ENCODE data around the gene DDX54.

The DDX54 gene

GRCh38 chr12:113200021-113200797 is 14.9 kb upstream of the DDX54 start:
- Histone ChIP-seq H3K79me2 (ENCODE audit: control insufficient read depth, insufficient read depth, low read length, unreplicated experiment) (no peaks in the 10 kb centered on the region), H3K36me3 (ENCODE audit: insufficient read depth, low read length) (no peaks in the 10 kb centered on the region), H3K4me3 (ENCODE audit: low read depth, low read length) (no peak overlapping the region), H2AFZ (ENCODE audit: low read length, unreplicated experiment) (no peak overlapping the region), H3K4me1 (ENCODE audit: control insufficient read depth, insufficient read depth, low read length, unreplicated experiment) (peaks cover 2% of the 10 kb centered on the region), H3K27me3 (ENCODE audit: insufficient read depth, low read length) (no peaks in the 10 kb centered on the region), H3K27ac (ENCODE audit: low read depth, low read length) (no peak overlapping the region)

DNA sequence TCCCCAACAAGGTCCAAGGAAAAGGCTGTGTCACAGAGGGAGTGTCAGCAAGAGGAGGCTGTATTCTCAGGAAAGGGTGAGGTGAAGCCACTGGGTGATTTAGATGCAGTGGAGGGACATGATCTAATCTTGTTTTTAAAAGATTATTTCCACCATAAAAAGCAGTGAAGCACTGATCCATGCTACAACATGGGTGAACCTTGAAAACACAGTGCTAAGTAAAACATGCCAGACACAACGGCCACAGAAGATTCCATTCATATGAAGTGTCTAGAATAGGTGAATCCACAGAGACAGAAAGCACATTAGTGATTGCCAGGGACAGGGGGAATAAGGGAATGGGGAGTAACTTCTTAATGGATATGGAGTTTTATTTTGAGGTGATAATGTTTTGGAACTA is 13.0 kb upstream of the DDX54 start:
- no peaks in the 10 kb centered on the region for H3K27me3 ChIP-seq (ENCODE audit: insufficient read depth, low read length)
- peaks cover 18% of the 10 kb centered on the region for H3K4me1 ChIP-seq (ENCODE audit: control insufficient read depth, insufficient read depth, low read length, unreplicated experiment)
- no peak overlapping the region for H3K27ac ChIP-seq (ENCODE audit: low read depth, low read length)
- no peaks in the 10 kb centered on the region for H3K36me3 ChIP-seq (ENCODE audit: insufficient read depth, low read length)
- H2AFZ ChIP-seq (ENCODE audit: low read length, unreplicated experiment): no peak overlapping the region
- H3K79me2 ChIP-seq (ENCODE audit: control insufficient read depth, insufficient read depth, low read length, unreplicated experiment): no peaks in the 10 kb centered on the region
- no peak overlapping the region for H3K4me3 ChIP-seq (ENCODE audit: low read depth, low read length)

GRCh38 chr12:113197518-113198077 is 12.3 kb upstream of the DDX54 start:
- Histone ChIP-seq H3K27me3 (ENCODE audit: insufficient read depth, low read length) (no peaks in the 10 kb centered on the region), H3K36me3 (ENCODE audit: insufficient read depth, low read length) (no peaks in the 10 kb centered on the region), H2AFZ (ENCODE audit: low read length, unreplicated experiment) (no peak overlapping the region), H3K4me3 (ENCODE audit: low read depth, low read length) (no peak overlapping the region), H3K79me2 (ENCODE audit: control insufficient read depth, insufficient read depth, low read length, unreplicated experiment) (no peaks in the 10 kb centered on the region), H3K27ac (ENCODE audit: low read depth, low read length) (no peak overlapping the region), H3K4me1 (ENCODE audit: control insufficient read depth, insufficient read depth, low read length, unreplicated experiment) (peaks cover 24% of the 10 kb centered on the region)

DNA sequence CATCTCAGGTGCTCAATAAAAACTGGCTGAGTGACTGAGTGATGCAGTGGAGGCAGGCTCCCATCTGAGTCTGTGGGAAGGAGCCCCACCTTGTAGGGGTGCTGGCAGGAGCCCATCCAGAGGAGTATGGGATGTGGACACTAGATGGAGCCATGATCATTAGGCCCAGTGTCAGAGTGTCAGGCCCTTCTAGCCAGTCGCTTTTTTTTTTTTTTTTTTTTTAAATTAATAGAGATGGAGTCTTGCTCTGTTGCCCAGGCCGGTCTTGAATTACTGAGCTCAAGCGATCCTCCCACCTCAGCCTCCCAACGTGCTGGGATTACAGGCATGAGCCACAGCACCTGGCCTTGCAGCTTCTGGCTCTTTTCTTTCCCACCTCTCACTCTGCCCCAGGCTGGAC is 11.7 kb upstream of the DDX54 start:
- no peak overlapping the region for H3K27ac ChIP-seq (ENCODE audit: low read depth, low read length)

DNA sequence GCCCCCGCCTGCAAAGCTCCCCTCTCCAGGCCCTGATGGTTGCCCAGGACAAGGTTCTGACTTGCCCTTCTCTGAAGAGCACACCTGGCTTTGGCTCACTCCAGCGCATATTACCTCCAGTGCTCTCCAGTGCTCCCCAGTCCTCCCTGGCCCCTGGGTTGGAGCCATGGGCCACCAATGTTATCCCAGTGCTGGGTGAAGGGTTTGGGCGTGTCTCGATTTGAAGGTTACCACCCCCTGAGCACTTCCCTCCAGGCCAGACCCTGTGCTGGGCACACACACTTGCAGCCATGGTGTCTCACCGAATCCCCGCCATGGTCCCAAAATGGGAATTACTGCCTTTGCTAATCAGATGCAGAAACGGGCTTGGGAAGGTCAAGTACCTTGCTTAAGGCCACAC is 11.3 kb upstream of the DDX54 start:
- Histone ChIP-seq H2AFZ (ENCODE audit: low read length, unreplicated experiment) (no peak overlapping the region), H3K79me2 (ENCODE audit: control insufficient read depth, insufficient read depth, low read length, unreplicated experiment) (no peaks in the 10 kb centered on the region), H3K27me3 (ENCODE audit: insufficient read depth, low read length) (no peaks in the 10 kb centered on the region), H3K27ac (ENCODE audit: low read depth, low read length) (0 out of 2 replicates have a peak overlapping the region, but pooled peaks have one; percentile 9), H3K4me3 (ENCODE audit: low read depth, low read length) (no peak overlapping the region), H3K4me1 (ENCODE audit: control insufficient read depth, insufficient read depth, low read length, unreplicated experiment) (peaks cover 25% of the 10 kb centered on the region), H3K36me3 (ENCODE audit: insufficient read depth, low read length) (peaks cover 1% of the 10 kb centered on the region; the same call in 1 of the 2 replicates)

More for the DNA sequence above, 11.7 kb upstream of the DDX54 start:
- Histone ChIP-seq H3K27me3 (ENCODE audit: insufficient read depth, low read length) (no peaks in the 10 kb centered on the region), H3K4me1 (ENCODE audit: control insufficient read depth, insufficient read depth, low read length, unreplicated experiment) (peaks cover 25% of the 10 kb centered on the region), H3K36me3 (ENCODE audit: insufficient read depth, low read length) (no peaks in the 10 kb centered on the region), H3K79me2 (ENCODE audit: control insufficient read depth, insufficient read depth, low read length, unreplicated experiment) (no peaks in the 10 kb centered on the region), H3K4me3 (ENCODE audit: low read depth, low read length) (no peak overlapping the region), H2AFZ (ENCODE audit: low read length, unreplicated experiment) (no peak overlapping the region)

DNA sequence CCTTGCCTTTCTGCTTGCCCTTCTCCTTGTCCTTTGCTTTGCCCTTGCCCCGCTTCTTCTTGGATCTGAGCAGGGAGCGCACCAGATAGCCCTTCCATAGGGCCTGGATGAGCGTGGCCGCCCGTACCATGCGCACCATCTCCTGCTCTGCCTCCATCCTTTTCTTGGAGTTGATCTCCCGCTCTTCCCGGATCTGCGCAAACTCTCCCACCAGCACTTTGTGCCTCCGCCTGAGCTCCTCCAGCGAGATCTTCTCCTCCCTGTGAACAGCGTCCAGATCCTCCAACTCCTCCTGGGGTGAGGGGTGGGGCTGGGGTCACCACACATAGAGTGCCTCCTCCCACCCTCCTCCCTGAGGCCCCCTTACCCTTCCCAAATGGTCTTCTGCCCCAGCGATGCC is 10.3 kb upstream of the DDX54 start:
- no peak overlapping the region for H3K4me3 ChIP-seq (ENCODE audit: low read depth, low read length)
- H3K4me1 ChIP-seq (ENCODE audit: control insufficient read depth, insufficient read depth, low read length, unreplicated experiment): peaks cover 25% of the 10 kb centered on the region
- peaks cover 3% of the 10 kb centered on the region; the same call in 1 of the 2 replicates for H3K36me3 ChIP-seq (ENCODE audit: insufficient read depth, low read length)
- H3K27ac ChIP-seq (ENCODE audit: low read depth, low read length): peak overlapping the region; percentile 73
- H2AFZ ChIP-seq (ENCODE audit: low read length, unreplicated experiment): no peak overlapping the region
- no peaks in the 10 kb centered on the region for H3K27me3 ChIP-seq (ENCODE audit: insufficient read depth, low read length)
- H3K79me2 ChIP-seq (ENCODE audit: control insufficient read depth, insufficient read depth, low read length, unreplicated experiment): no peaks in the 10 kb centered on the region

- Histone ChIP-seq H3K79me2 (ENCODE audit: control insufficient read depth, insufficient read depth, low read length, unreplicated experiment) (no peaks in the 10 kb centered on the region), H3K36me3 (ENCODE audit: insufficient read depth, low read length) (peaks cover 3% of the 10 kb centered on the region; the same call in 1 of the 2 replicates), H2AFZ (ENCODE audit: low read length, unreplicated experiment) (no peak overlapping the region), H3K4me3 (ENCODE audit: low read depth, low read length) (no peak overlapping the region), H3K4me1 (ENCODE audit: control insufficient read depth, insufficient read depth, low read length, unreplicated experiment) (peaks cover 25% of the 10 kb centered on the region), H3K27me3 (ENCODE audit: insufficient read depth, low read length) (no peaks in the 10 kb centered on the region), H3K27ac (ENCODE audit: low read depth, low read length) (peak overlapping the region; percentile 73)
Observed at GRCh38 chr12:113194971-113195391, 9.7 kb upstream of the DDX54 start.

GRCh38 chr12:113191227-113191626 is 5.9 kb upstream of the DDX54 start:
- Histone ChIP-seq H3K4me1 (ENCODE audit: control insufficient read depth, insufficient read depth, low read length, unreplicated experiment) (peaks cover 36% of the 10 kb centered on the region), H3K4me3 (ENCODE audit: low read depth, low read length) (no peak overlapping the region), H3K27ac (ENCODE audit: low read depth, low read length) (no peak overlapping the region), H2AFZ (ENCODE audit: low read length, unreplicated experiment) (no peak overlapping the region), H3K36me3 (ENCODE audit: insufficient read depth, low read length) (peaks cover 3% of the 10 kb centered on the region; the same call in 1 of the 2 replicates), H3K79me2 (ENCODE audit: control insufficient read depth, insufficient read depth, low read length, unreplicated experiment) (peaks cover 9% of the 10 kb centered on the region), H3K27me3 (ENCODE audit: insufficient read depth, low read length) (no peaks in the 10 kb centered on the region)

GRCh38 chr12:113190761-113191160 is 5.5 kb upstream of the DDX54 start:
- Histone ChIP-seq H2AFZ (ENCODE audit: low read length, unreplicated experiment) (no peak overlapping the region), H3K4me3 (ENCODE audit: low read depth, low read length) (no peak overlapping the region), H3K36me3 (ENCODE audit: insufficient read depth, low read length) (peaks cover 3% of the 10 kb centered on the region; the same call in 1 of the 2 replicates), H3K4me1 (ENCODE audit: control insufficient read depth, insufficient read depth, low read length, unreplicated experiment) (peaks cover 38% of the 10 kb centered on the region), H3K79me2 (ENCODE audit: control insufficient read depth, insufficient read depth, low read length, unreplicated experiment) (peaks cover 10% of the 10 kb centered on the region), H3K27me3 (ENCODE audit: insufficient read depth, low read length) (no peaks in the 10 kb centered on the region), H3K27ac (ENCODE audit: low read depth, low read length) (no peak overlapping the region)

- H3K36me3 ChIP-seq (ENCODE audit: insufficient read depth, low read length): peaks cover 3% of the 10 kb centered on the region; the same call in 1 of the 2 replicates
- no peak overlapping the region for H2AFZ ChIP-seq (ENCODE audit: low read length, unreplicated experiment)
- H3K27me3 ChIP-seq (ENCODE audit: insufficient read depth, low read length): no peaks in the 10 kb centered on the region
- no peak overlapping the region for H3K27ac ChIP-seq (ENCODE audit: low read depth, low read length)
- H3K4me3 ChIP-seq (ENCODE audit: low read depth, low read length): no peak overlapping the region
- peaks cover 28% of the 10 kb centered on the region for H3K4me1 ChIP-seq (ENCODE audit: control insufficient read depth, insufficient read depth, low read length, unreplicated experiment)
- H3K79me2 ChIP-seq (ENCODE audit: control insufficient read depth, insufficient read depth, low read length, unreplicated experiment): peaks cover 12% of the 10 kb centered on the region
Observed at GRCh38 chr12:113189361-113189760, 4.1 kb upstream of the DDX54 start.
